Hindlimb muscle (tissue), 1 donor: Measurements from ENCODE around the gene CPEB1. TPM values are rescaled to one million over a fixed set of nuclear protein-coding genes. Genes with fewer than 3 reads are reported as not detected.
"Not testable (repeated sequence)": the region's sequence is repeated elsewhere in the genome, so short reads cannot be mapped to it uniquely, and the experiment has no call there.

Experiments used
- DNase-seq: peaks from one replicate; pipeline ENCODE4 v3.0.0-alpha.2; 2013
- polyA plus RNA-seq: library from polyadenylated mRNA; unstranded; fragments of 120-200 nt; gene quantifications from one replicate; pipeline ENCODE4 v1.2.1, GENCODE V29; 2013; ENCODE audit not compliant: insufficient read length

Gene CPEB1
- polyA plus RNA-seq, 1 donor, result 0.41 TPM

GRCh38 chr15:82649226-82649999, 2.2 kb upstream of the CPEB1 start:
- DNase-seq, result no peak

GRCh38 chr15:82648257-82649103, 1.3 kb upstream of the CPEB1 start:
- DNase-seq, result no peak

GRCh38 chr15:82647835-82648256, 683 bp upstream of the CPEB1 start:
- DNase-seq, result no peak

DNA sequence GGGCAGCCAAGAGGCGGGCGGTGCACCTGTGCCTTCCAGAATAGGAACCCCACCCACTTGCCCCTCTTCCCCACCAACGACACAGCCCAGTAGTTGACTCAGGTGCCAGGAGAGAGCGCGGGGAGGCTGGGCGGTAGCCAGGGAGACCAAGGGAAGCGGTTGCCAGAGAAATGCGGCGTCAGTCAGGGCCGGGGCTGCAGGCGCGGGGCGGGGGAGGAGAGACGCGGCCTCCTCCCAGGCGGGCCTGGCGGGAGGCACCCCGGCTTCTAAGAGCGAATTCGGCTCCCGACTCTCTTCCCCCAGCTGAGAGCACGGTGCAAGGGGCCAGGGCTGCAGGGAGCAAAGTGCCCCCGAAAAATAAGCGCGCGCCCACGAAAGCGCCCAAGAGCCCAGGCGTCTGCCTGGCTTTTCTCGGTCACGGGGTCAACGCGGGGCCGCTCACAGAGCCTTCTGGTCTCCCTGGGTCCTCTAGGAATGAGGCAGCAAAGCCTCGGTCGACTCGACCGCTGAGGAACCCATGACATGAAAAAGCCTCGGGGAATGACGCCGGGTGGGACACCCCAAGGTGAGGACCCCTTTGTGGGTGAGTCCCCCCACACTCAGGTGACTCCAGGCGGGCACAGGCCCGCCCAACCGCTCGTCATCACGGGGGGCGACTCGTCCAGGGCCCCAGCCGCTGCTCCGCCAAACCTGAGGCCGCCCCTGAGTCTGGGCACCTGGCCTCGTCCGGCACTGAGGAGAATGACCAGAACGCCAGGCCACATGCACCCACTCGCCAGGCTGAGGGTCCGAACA, 716 bp downstream of the CPEB1 start:
- DNase-seq, result no peak

DNA sequence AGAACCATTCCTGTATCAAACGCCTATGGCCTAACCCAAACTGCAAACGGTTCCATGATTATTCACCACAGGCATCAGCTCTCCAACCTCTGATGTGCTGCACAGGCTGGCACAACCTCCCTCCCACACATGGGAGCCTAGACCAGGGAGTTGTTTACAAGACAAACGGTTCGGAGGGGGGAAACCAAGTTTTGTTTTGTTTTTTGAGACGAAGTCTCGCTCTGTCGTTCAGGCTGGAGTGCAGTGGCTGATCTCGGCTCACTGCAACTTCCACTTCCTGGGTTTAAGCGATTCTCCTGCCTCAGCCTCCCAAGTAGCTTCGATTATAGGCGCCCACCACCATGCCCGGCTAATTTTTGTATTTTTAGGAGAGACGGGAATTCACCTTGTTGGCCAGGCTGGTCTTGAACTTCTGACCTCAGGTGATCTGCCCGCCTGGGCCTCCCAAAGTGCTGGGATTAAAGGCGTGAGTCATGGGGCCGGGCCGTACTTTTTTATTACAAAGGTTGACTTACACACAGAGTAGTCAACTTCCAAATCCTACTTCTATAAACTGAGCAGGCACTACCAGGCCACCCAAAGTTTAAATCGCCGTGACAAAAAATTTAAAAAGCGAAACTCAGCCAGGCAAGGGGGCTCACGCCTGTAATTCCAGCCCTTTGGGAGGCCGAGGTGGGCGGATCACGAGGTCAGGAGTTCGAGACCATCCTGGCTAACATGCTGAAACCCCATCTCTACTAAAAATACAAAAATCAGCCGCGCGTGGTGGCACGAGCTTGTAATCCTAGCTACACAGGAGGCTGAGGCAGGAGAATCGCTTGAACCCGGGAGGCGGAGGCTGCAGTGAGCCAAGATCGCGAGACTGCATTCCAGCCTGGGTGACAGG, 2.0 kb downstream of the CPEB1 start:
- not testable (repeated sequence) for DNase-seq

DNA sequence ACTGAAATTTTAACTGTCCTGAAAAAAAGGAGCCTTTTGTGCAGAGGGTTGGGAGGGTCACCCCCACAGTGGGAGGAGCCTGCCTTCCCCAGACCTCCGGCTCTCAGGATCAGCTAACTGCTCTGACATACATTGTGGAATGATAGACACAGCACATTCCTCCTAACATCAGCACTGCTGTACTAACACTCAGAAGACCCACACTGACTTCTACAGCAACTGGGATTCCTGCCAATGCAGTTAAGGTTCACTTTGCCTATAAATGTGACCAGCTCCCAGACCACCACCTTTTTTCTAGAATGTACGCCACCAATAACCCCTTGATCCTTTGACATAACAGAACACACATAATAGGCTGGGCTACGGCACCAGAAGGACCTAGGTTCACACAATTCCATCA, 3.2 kb downstream of the CPEB1 start:
- DNase-seq, result no peak

- DNase-seq, result no peak
These were observed 4.5 kb downstream of the CPEB1 start for GRCh38 chr15:82642656-82643055.

DNA sequence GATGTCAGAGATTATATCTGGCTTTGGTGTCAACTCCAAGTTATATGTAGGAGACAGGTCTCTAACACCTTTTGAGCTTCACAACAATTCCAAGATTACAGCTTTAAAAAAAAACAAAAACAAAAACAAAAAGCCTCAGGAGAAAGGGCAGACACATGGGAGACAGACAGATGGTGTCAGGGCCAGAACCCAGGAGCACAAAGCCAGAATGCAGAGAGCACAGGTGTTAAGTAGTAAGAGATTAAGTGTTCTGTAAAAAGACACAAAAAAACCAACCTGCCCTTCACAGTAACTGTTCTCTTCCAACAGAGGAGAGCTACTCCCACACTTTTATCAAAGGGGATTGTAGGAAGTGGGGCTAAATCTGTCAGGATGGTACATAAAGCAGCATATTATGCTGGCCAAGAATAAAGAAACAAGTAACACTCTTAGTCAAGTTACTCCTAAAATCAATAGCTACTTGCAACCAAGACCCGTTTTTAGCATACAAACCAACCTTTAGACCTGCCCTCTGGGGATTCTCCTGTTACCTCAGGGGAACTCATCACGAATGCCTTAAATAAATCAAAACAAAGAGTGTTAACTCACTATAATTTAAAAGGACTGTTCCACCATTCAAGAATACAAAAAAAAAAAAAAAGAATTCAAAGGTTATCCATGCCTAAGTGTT, 5.9 kb downstream of the CPEB1 start:
- DNase-seq, result no peak

DNA sequence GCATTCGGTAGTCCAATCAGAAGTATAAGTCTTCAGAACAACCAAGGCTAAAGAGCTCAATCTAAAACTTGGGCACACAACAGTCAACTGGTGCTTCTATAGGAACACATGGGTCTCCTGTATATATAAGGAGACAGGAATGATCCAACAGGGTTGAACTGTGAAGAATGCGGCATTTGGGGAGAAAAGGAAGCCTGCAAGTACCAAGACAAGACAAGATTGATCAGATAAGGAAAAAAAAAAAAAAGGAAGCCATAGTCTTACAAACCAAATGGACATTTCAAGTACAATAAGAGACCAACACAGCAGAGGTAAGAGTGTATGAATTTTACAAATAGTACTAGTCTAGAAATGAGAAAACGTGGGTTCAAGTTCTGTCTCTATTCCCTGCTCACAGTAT, 6.5 kb downstream of the CPEB1 start:
- no peak for DNase-seq

GRCh38 chr15:82635798-82636197, 11.4 kb downstream of the CPEB1 start:
- no peak for DNase-seq

DNA sequence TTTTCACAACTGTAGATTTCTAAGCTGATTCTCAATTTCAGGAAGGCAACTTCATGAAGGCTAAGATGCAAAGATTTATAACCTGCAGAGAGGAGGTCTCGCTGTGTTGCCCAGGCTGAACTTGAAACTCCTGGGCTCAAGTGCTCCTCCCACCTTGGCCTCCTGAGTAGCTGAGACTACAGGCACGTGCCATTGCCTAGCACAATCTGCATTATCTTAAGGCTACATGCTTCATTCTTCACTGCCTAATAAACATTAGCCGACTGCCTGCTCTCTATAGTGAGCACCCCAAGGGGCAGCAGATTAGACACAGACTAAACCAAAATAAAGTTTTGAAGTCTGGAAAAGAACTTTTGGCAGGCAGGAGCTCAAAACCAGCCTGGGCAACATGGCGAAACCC, 17.1 kb downstream of the CPEB1 start:
- no peak for DNase-seq

DNA sequence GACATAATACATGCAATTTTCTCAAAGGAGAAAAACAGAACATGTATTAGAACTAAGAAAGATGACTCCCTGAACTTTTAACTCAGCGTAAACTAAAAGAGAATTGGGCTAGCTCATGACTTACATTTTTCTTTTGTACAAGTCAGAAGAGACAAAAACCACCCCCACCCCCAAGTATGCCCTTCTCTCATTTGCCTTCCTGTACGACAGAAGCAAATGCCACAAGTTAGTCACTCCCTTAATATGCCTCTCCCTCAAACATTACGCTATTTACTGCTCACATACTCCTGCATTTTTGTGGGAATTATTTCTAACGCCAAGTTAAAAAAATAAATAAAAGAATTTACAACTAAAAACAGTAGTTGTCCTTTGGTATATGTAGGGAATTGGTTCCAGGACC, 22.0 kb downstream of the CPEB1 start:
- DNase-seq, result no peak

DNA sequence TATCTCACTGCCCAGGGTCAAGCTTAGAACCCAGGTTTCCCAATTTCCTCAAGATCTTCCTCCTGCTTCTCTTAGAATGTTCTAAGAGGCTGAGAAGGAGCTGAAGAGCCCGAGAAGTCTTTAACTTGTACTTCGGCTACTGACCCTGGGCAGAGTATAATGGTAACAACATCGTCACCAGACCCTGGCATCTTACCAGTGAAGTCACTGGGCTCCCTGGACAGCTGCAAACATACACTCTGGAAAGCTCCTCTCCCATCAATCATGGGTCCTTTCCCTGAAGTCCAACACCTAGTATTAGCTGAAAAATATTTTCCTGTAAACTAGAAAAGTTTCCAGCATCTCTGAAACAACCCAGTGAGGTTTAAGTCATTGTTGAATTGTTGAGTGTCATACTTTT, 22.7 kb downstream of the CPEB1 start:
- no peak for DNase-seq

- no peak for DNase-seq
These were observed 23.2 kb downstream of the CPEB1 start for GRCh38 chr15:82624008-82624407.

- DNase-seq, result no peak
These were observed 25.2 kb downstream of the CPEB1 start for GRCh38 chr15:82621970-82622369.

GRCh38 chr15:82613747-82614146, 33.4 kb downstream of the CPEB1 start:
- DNase-seq, result no peak

DNA sequence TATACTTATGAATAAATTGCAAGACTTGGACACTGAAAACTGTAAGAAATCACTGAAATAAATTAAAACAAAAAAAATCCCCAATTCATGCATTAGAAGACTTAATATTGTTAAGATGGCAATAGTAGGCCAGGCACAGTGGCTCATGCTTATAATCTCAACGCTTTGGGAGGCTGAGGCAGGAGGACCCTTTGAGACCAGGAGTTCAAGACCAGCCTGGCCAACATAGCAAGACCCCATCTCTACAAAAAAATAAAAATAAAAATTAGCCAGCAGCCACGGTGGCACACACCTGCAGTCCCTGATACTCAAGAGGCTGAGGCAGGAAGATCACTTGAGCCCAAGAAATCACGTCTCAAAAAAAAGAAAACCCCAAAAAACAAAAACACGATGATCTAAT, 35.8 kb downstream of the CPEB1 start:
- DNase-seq, result no peak

GRCh38 chr15:82602195-82602594, 45.0 kb downstream of the CPEB1 start:
- DNase-seq, result no peak

GRCh38 chr15:82599862-82600261, 47.3 kb downstream of the CPEB1 start:
- no peak for DNase-seq

GRCh38 chr15:82597815-82598214, 49.3 kb downstream of the CPEB1 start:
- DNase-seq, result no peak

DNA sequence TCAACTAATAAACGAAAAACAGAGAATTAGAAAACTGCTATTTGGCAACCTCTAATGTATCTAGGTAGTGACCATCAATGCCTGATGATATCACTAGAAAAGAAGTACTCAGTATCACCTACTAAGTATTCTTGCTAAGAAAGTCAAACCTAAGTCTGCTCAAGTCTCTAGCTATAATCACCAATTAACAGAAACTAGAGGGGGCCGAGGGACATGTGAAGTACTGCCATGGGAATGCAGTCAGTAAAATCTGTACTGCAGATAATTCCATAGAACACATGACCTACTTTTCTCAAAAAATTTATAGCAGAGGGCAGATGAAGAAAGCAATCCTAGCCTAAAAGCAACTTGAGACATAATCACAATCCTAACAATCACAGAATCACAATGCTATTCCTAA, 51.4 kb downstream of the CPEB1 start:
- DNase-seq, result no peak
